ENCODE data around the gene MOB1B.
"Not testable (repeated sequence)": the region's sequence is repeated elsewhere in the genome, so short reads cannot be mapped to it uniquely, and the experiment has no call there.

Gene MOB1B

DNA sequence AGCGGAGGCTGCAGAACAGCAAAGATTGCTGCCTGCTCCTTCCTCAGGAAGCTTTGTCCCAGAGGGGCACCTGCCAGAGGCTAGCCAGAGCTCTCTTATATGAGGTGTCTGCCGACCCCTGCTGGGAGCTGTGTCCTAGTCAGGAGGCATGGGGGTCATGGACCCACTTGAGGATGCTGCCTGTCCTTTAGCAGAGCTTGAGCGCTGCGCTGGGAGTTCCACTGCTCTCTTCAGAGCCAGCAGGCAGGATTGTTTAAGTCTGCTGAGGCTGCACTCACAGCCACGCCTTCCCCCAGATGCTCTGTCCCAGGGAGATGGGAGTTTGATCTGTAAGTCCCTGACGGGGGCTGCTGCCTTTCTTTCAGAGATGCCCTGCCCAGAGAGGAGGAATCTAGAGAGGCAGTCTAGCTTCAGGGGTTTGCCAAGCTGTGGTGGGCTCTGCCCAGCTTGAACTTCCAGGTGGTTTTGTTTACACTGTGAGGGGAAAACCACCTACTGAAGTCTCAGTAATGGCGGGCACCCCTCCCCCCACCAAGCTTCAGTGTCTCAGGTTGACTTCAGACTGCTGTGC is 102.2 kb downstream of the MOB1B start:
- no peak for ATAC-seq
- no peak for TF ChIP-seq PPARA (CRISPR knock-in tag; IDR thresholded peaks at IDR 0.05; ENCODE audit: borderline replicate concordance)
- no peak for TF ChIP-seq ZNF8 (CRISPR knock-in tag; IDR thresholded peaks at IDR 0.05)
- TF ChIP-seq OSR1 (CRISPR knock-in tag; IDR thresholded peaks at IDR 0.05), result no peak
- no peak for TF ChIP-seq ARNTL (CRISPR knock-in tag; IDR thresholded peaks at IDR 0.05; ENCODE audit: borderline replicate concordance, low read depth)
- no peak for TF ChIP-seq ZNF565 (CRISPR knock-in tag; conservative IDR thresholded peaks at IDR 0.05; ENCODE audit: low read depth)
- TF ChIP-seq BACH2 (CRISPR knock-in tag; IDR thresholded peaks at IDR 0.05; ENCODE audit: borderline replicate concordance), result no peak
- TF ChIP-seq ZFP3 (CRISPR knock-in tag; IDR thresholded peaks at IDR 0.05), result no peak
- TF ChIP-seq ZC3H10 (CRISPR knock-in tag; IDR thresholded peaks at IDR 0.05), result no peak
- no peak for TF ChIP-seq SNAI2 (CRISPR knock-in tag; IDR thresholded peaks at IDR 0.05)
- TF ChIP-seq ESRRG (CRISPR knock-in tag; IDR thresholded peaks at IDR 0.05), result no peak
- no peak for TF ChIP-seq CSRNP3 (CRISPR knock-in tag; IDR thresholded peaks at IDR 0.05)
- no peak for TF ChIP-seq ISL1 (CRISPR knock-in tag; IDR thresholded peaks at IDR 0.05)
- TF ChIP-seq PATZ1 (CRISPR knock-in tag; IDR thresholded peaks at IDR 0.05; ENCODE audit: borderline replicate concordance), result no peak
- no peak for TF ChIP-seq TSHZ2 (CRISPR knock-in tag; IDR thresholded peaks at IDR 0.05)
- TF ChIP-seq ZNF70 (CRISPR knock-in tag; IDR thresholded peaks at IDR 0.05), result no peak
- TF ChIP-seq POU6F1 (CRISPR knock-in tag; IDR thresholded peaks at IDR 0.05; ENCODE audit: borderline replicate concordance, low read depth), result no peak
- TF ChIP-seq TOX (CRISPR knock-in tag; IDR thresholded peaks at IDR 0.05; ENCODE audit: borderline replicate concordance), result no peak

- ATAC-seq, result not testable (repeated sequence)
Observed at GRCh38 chr4:71005025-71005424, 102.9 kb downstream of the MOB1B start.

DNA sequence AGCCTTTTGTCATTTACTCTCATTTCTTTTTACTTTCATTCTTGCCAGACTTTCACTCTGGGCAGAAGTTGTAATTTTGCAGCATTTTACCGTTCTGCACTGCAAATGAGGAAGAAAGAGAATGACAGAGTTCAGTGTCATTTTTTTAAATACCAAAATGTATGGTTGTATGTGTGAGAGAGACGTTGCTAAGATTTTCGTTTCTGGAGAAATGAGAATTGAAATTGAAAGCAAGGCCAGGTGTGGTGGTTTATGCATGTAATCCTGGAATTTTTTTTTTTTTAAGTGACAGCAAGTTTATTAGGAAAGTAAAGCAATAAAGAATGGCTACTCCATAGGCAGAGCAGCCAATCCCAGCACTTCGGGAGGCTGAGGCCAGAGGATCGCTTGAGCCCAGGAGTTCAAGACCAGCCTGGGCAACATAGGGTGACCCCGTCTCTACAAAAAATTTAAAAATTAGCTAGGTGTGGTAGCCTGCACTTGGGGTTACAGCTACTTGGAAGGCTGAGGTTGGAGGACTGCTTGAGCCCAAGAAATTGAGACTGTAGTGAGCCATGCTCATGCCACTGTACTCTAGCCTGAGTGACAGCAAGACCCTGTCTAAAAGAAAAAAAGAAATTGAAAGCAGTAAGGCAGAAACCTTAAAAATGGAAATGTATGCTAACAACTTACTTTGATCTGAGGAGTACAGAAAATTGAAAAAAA is 104.2 kb downstream of the MOB1B start:
- TF ChIP-seq PPARA (CRISPR knock-in tag; IDR thresholded peaks at IDR 0.05; ENCODE audit: borderline replicate concordance) (no peak), ZC3H10 (CRISPR knock-in tag; IDR thresholded peaks at IDR 0.05) (no peak), ZNF8 (CRISPR knock-in tag; IDR thresholded peaks at IDR 0.05) (no peak), ESRRG (CRISPR knock-in tag; IDR thresholded peaks at IDR 0.05) (no peak), CREB5 (CRISPR knock-in tag; IDR thresholded peaks at IDR 0.05; ENCODE audit: low read depth) (no peak), OSR1 (CRISPR knock-in tag; IDR thresholded peaks at IDR 0.05) (no peak), ARNTL (CRISPR knock-in tag; IDR thresholded peaks at IDR 0.05; ENCODE audit: borderline replicate concordance, low read depth) (no peak), CSDC2 (CRISPR knock-in tag; IDR thresholded peaks at IDR 0.05) (no peak), SNAI2 (CRISPR knock-in tag; IDR thresholded peaks at IDR 0.05) (no peak), PATZ1 (CRISPR knock-in tag; IDR thresholded peaks at IDR 0.05; ENCODE audit: borderline replicate concordance) (no peak)
- ATAC-seq, result no peak

Data from SK-N-SH treated with all-trans-retinoic acid at 6 μM for 48 hours (cell line).